Tibial nerve (tissue), 4 donors: Measurements from ENCODE around the gene CHCHD1.

Experiments used
- EP300 ChIP-seq, 2 donors: sonication (generic); formaldehyde crosslinking; IDR thresholded peaks; one replicate each; pipeline ENCODE4 v1.6.1; 2017; ENCODE audit warnings: antibody characterized with exemption in 2 of 2, mild to moderate bottlenecking in 1 of 2
- POLR2A ChIP-seq, 2 donors: fragments of 450-650 bp; IDR thresholded peaks; one replicate each; pipeline ENCODE4 v1.6.1; 2017; ENCODE audit warnings: antibody characterized with exemption in 2 of 2, mild to moderate bottlenecking in 2 of 2, moderate library complexity in 2 of 2
- TF ChIP-seq, protein P1 (sequence below), 5 experiments: fragments of 200-600 bp in 3 of 5; fragments of 450-650 bp in 2 of 5; sonication (generic) in 3 of 5; IDR thresholded peaks; one replicate each; pipeline ENCODE4 v1.5.1; 2016 to 2019; ENCODE audit warnings: antibody characterized with exemption in 5 of 5, mild to moderate bottlenecking in 3 of 5, moderate library complexity in 2 of 5

DNA sequence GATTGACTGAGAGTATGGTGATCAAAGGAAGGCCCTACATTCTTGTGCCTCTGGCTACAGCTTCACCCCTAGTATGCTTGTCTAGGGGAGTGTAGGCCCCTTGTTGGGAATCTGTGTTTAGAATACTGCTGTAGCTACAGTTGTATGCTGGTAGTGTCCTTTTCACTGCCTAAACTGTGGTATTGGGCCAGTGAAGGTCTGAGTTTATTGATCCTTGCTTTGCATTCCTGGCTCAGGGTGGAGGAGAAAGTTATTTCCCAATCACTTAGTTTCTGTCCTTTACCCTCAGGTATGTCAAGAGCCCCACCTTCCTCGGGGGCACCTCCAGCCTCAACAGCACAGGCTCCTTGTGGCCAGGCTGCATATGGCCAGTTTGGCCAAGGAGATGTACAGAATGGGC, 31.0 kb upstream of the CHCHD1 start:
- TF ChIP-seq, protein P1, sequence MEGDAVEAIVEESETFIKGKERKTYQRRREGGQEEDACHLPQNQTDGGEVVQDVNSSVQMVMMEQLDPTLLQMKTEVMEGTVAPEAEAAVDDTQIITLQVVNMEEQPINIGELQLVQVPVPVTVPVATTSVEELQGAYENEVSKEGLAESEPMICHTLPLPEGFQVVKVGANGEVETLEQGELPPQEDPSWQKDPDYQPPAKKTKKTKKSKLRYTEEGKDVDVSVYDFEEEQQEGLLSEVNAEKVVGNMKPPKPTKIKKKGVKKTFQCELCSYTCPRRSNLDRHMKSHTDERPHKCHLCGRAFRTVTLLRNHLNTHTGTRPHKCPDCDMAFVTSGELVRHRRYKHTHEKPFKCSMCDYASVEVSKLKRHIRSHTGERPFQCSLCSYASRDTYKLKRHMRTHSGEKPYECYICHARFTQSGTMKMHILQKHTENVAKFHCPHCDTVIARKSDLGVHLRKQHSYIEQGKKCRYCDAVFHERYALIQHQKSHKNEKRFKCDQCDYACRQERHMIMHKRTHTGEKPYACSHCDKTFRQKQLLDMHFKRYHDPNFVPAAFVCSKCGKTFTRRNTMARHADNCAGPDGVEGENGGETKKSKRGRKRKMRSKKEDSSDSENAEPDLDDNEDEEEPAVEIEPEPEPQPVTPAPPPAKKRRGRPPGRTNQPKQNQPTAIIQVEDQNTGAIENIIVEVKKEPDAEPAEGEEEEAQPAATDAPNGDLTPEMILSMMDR (IDR thresholded peaks at IDR 0.05), result no peak
- TF ChIP-seq POLR2A (IDR thresholded peaks at IDR 0.05), result no peak
- TF ChIP-seq EP300 (IDR thresholded peaks at IDR 0.05), result no peak
